ENCODE data around the gene KRT15. TPM values are rescaled to one million over a fixed set of nuclear protein-coding genes. Genes with fewer than 3 reads are reported as not detected.

KRT15 gene
- total RNA-seq, 1 experiment from 2014 or later: not detected

DNA sequence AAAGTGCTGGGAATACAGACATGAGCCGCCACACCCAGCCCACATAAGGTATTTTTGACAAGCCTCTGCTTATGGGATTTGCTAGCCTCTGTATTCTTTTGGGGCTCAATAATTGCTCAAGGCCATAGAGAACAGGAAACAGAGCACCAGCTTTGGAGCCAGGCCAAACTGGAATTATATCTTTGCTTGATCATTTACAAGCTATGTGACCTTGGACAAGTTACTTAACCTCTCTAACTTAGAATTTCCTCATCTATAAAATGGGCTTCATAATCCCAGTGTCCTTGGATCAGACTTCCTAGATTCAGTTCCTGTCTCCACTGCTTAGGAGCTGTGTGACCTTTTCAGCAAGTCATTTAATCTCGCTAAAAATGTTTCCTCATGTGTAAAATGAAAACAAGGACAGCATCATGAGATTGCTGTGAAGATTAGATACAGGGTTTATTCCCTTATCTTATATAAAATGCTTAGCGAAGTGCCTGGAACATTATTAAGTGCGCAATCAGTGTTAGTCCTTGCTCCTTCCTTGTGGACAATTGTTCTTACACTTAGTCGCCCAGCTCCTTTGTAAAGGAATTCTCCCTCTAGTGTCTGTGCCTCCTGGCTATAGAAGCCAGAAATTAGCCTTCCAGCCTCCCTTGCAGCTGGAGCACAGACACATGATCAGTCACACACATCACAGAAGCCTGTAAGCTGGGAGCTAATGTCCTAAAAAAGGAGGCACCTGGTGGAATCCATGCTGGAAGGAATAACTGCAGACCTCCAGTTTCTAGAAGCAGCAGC lies 36.6 kb upstream of the KRT15 start:
- Histone ChIP-seq H2AFZ (ENCODE audit: low read length) (no peak overlapping the region), H3K9me2 (replicated peaks; ENCODE audit: insufficient read depth, low read length) (no peaks in the 10 kb centered on the region), H3K36me3 (ENCODE audit: insufficient read depth, low read length) (no peaks in the 10 kb centered on the region), H3K27me3 (ENCODE audit: low read length) (no peaks in the 10 kb centered on the region), H3K79me2 (ENCODE audit: low read length) (no peaks in the 10 kb centered on the region), H3K4me1 (ENCODE audit: low read length) (no peaks in the 10 kb centered on the region), H3K4me3 (ENCODE audit: low read length) (no peak overlapping the region), H3K9me3 (ENCODE audit: low read length) (no peaks in the 10 kb centered on the region), H3K9ac (ENCODE audit: low read length) (no peak overlapping the region), H3K4me2 (ENCODE audit: low read depth, low read length, poor library complexity, severe bottlenecking) (no peak overlapping the region), H3K27ac (ENCODE audit: low read length) (no peak overlapping the region), H4K20me1 (ENCODE audit: insufficient read depth, low read depth, low read length) (no peaks in the 10 kb centered on the region)
- DNase-seq: no peak

DNA sequence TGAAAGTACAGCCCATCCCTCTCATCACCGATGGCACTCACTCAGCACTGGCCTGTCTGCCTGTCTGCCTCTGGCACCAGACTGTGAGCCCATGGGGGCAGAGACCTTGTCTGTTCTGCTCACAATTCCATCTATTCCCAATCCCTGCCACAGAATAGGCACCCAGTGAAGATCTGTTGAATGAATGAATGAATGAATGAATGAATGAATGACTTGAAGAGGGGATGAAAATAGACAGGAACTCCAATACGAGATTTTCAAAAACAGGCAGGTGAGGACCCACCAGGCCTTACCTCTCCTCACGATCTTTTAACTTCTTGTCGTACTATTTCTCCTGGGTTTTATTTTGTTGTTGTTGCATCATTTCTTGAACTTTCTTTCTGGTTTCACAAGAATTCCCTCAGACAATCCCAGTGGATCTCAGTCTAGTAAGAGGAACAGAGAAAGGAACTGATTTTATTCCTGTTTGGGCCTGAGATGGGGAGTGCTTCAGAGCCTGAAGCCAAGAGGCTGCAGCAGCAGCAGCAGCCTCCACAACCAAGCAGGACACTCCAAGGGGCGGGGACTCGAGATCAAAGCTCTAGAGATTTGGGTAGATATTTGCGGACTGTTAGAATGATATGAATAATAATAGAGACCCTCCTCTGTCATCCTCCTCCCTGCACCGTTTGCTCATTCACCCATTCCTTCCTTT lies 35.4 kb upstream of the KRT15 start:
- no peak for DNase-seq
- Histone ChIP-seq H3K79me2 (ENCODE audit: low read length) (no peaks in the 10 kb centered on the region), H3K9me2 (replicated peaks; ENCODE audit: insufficient read depth, low read length) (no peaks in the 10 kb centered on the region), H4K20me1 (ENCODE audit: insufficient read depth, low read depth, low read length) (peaks cover under 1% of the 10 kb centered on the region; the same call in 1 of the 2 replicates), H3K4me2 (ENCODE audit: low read depth, low read length, poor library complexity, severe bottlenecking) (no peak overlapping the region), H3K36me3 (ENCODE audit: insufficient read depth, low read length) (no peaks in the 10 kb centered on the region), H3K27ac (ENCODE audit: low read length) (no peak overlapping the region), H2AFZ (ENCODE audit: low read length) (no peak overlapping the region), H3K9ac (ENCODE audit: low read length) (no peak overlapping the region), H3K9me3 (ENCODE audit: low read length) (no peaks in the 10 kb centered on the region), H3K4me3 (ENCODE audit: low read length) (no peak overlapping the region), H3K4me1 (ENCODE audit: low read length) (peaks cover under 1% of the 10 kb centered on the region; the same call in 1 of the 2 replicates), H3K27me3 (ENCODE audit: low read length) (no peaks in the 10 kb centered on the region)

DNA sequence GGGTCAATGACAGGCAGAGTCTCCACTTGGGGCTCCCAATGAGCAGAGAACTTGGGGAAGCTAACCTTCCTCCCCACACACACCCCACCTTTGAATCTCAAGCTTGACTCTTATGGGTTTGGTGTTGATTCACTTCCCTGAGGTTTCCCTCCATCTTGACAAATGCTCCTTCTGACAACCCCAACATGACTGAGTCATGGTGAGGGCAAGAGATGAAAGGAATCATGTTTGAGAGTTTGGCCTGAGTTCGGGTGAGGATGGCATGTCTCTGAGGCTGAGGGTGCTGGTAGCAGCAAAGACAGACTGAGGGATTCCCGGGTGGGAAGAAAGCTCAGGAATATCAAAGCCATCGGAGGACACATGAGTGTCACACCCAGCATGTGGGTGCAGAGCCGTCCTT lies 34.5 kb upstream of the KRT15 start:
- H3K79me2 ChIP-seq (ENCODE audit: low read length): no peaks in the 10 kb centered on the region
- no peak overlapping the region for H3K4me3 ChIP-seq (ENCODE audit: low read length)
- no peak for DNase-seq
- H3K9me2 ChIP-seq (replicated peaks; ENCODE audit: insufficient read depth, low read length): no peaks in the 10 kb centered on the region
- no peak overlapping the region for H3K9ac ChIP-seq (ENCODE audit: low read length)
- no peaks in the 10 kb centered on the region for H3K27me3 ChIP-seq (ENCODE audit: low read length)
- H4K20me1 ChIP-seq (ENCODE audit: insufficient read depth, low read depth, low read length): peaks cover 3% of the 10 kb centered on the region; the same call in 1 of the 2 replicates
- peaks cover 3% of the 10 kb centered on the region; the same call in 1 of the 2 replicates for H3K4me1 ChIP-seq (ENCODE audit: low read length)
- H3K27ac ChIP-seq (ENCODE audit: low read length): no peak overlapping the region
- H3K4me2 ChIP-seq (ENCODE audit: low read depth, low read length, poor library complexity, severe bottlenecking): no peak overlapping the region
- H3K36me3 ChIP-seq (ENCODE audit: insufficient read depth, low read length): no peaks in the 10 kb centered on the region
- no peak overlapping the region for H2AFZ ChIP-seq (ENCODE audit: low read length)
- no peaks in the 10 kb centered on the region for H3K9me3 ChIP-seq (ENCODE audit: low read length)

DNA sequence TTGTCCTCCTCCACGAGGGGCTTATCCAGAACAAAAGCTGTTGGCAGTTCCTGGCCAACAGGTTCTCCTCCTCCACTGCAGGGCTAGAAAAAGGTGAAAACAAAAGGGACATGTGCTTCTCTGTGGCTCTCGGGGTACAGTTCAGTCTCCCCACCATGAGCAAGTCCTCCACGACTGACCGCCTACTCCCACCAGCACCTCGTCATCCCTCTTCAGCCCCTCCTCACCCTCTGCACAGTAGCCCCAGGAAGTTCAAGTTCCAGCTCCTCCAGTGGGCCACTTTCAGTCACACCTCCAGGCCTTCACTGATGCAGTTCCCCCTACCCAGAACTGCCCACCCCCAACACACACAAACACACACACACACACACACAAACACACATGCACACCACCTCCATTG lies 33.8 kb upstream of the KRT15 start:
- no peaks in the 10 kb centered on the region for H3K9me2 ChIP-seq (replicated peaks; ENCODE audit: insufficient read depth, low read length)
- no peaks in the 10 kb centered on the region for H3K9me3 ChIP-seq (ENCODE audit: low read length)
- no peaks in the 10 kb centered on the region for H3K79me2 ChIP-seq (ENCODE audit: low read length)
- no peak overlapping the region for H3K27ac ChIP-seq (ENCODE audit: low read length)
- peaks cover 3% of the 10 kb centered on the region; the same call in 1 of the 2 replicates for H4K20me1 ChIP-seq (ENCODE audit: insufficient read depth, low read depth, low read length)
- H3K36me3 ChIP-seq (ENCODE audit: insufficient read depth, low read length): no peaks in the 10 kb centered on the region
- H3K4me2 ChIP-seq (ENCODE audit: low read depth, low read length, poor library complexity, severe bottlenecking): no peak overlapping the region
- H3K27me3 ChIP-seq (ENCODE audit: low read length): no peaks in the 10 kb centered on the region
- DNase-seq: no peak
- H2AFZ ChIP-seq (ENCODE audit: low read length): no peak overlapping the region
- peaks cover 3% of the 10 kb centered on the region; the same call in 1 of the 2 replicates for H3K4me1 ChIP-seq (ENCODE audit: low read length)
- H3K4me3 ChIP-seq (ENCODE audit: low read length): no peak overlapping the region
- H3K9ac ChIP-seq (ENCODE audit: low read length): no peak overlapping the region

DNA sequence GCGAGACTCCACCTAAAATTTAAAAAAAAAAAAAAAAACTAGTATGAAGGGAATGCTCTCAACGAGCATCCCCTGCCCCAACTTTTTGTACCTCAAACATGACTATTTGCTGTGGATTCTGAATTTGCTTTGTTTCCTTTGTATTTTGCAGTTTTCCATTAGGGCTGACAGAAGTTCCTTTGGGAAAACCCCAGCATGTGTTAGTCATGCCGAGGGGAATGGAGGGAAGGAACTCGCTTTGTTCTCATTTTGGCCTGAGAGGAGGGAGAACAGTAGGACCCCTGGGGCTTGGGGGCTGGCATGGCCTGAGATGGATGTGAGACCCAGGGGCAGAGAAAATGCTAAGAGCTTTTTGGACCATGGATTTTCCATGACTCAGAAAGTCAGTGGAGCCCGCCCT lies 32.7 kb upstream of the KRT15 start:
- H3K9me2 ChIP-seq (replicated peaks; ENCODE audit: insufficient read depth, low read length): no peaks in the 10 kb centered on the region
- H3K4me2 ChIP-seq (ENCODE audit: low read depth, low read length, poor library complexity, severe bottlenecking): no peak overlapping the region
- peaks cover 3% of the 10 kb centered on the region; the same call in 1 of the 2 replicates for H4K20me1 ChIP-seq (ENCODE audit: insufficient read depth, low read depth, low read length)
- no peaks in the 10 kb centered on the region for H3K36me3 ChIP-seq (ENCODE audit: insufficient read depth, low read length)
- no peaks in the 10 kb centered on the region for H3K9me3 ChIP-seq (ENCODE audit: low read length)
- H3K27me3 ChIP-seq (ENCODE audit: low read length): no peaks in the 10 kb centered on the region
- no peak overlapping the region for H2AFZ ChIP-seq (ENCODE audit: low read length)
- H3K79me2 ChIP-seq (ENCODE audit: low read length): no peaks in the 10 kb centered on the region
- H3K27ac ChIP-seq (ENCODE audit: low read length): no peak overlapping the region
- H3K4me1 ChIP-seq (ENCODE audit: low read length): peaks cover 3% of the 10 kb centered on the region; the same call in 1 of the 2 replicates
- no peak overlapping the region for H3K4me3 ChIP-seq (ENCODE audit: low read length)
- H3K9ac ChIP-seq (ENCODE audit: low read length): no peak overlapping the region
- DNase-seq: no peak

DNA sequence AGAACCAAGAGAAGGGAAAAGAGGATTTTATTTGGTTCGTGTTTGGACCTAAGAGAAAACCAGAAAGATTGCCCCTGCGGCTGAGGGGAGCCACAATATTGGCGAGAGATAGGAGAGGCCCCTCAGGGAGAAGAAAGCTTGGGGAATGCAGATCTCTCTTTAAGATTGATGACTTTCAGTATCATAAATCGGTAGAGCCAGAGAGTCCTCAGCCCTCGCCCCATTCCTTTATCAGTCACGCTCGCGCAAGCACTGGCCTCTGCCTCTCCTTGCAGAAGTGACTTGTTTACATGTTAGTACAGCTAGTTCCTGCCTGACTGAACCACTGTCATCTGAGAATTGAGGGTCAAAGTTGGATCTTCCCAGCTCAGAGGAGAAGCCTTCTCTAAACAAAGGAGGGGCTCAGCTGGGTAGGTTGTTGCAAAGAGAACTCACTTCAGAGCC lies 30.9 kb upstream of the KRT15 start:
- Histone ChIP-seq H3K79me2 (ENCODE audit: low read length) (no peaks in the 10 kb centered on the region), H2AFZ (ENCODE audit: low read length) (no peak overlapping the region), H3K9me2 (replicated peaks; ENCODE audit: insufficient read depth, low read length) (no peaks in the 10 kb centered on the region), H3K4me3 (ENCODE audit: low read length) (no peak overlapping the region), H3K4me2 (ENCODE audit: low read depth, low read length, poor library complexity, severe bottlenecking) (no peak overlapping the region), H4K20me1 (ENCODE audit: insufficient read depth, low read depth, low read length) (peaks cover 3% of the 10 kb centered on the region; the same call in 1 of the 2 replicates), H3K36me3 (ENCODE audit: insufficient read depth, low read length) (no peaks in the 10 kb centered on the region), H3K9me3 (ENCODE audit: low read length) (no peaks in the 10 kb centered on the region), H3K4me1 (ENCODE audit: low read length) (peaks cover 3% of the 10 kb centered on the region; the same call in 1 of the 2 replicates), H3K27me3 (ENCODE audit: low read length) (no peaks in the 10 kb centered on the region), H3K9ac (ENCODE audit: low read length) (no peak overlapping the region), H3K27ac (ENCODE audit: low read length) (no peak overlapping the region)
- DNase-seq: no peak

DNA sequence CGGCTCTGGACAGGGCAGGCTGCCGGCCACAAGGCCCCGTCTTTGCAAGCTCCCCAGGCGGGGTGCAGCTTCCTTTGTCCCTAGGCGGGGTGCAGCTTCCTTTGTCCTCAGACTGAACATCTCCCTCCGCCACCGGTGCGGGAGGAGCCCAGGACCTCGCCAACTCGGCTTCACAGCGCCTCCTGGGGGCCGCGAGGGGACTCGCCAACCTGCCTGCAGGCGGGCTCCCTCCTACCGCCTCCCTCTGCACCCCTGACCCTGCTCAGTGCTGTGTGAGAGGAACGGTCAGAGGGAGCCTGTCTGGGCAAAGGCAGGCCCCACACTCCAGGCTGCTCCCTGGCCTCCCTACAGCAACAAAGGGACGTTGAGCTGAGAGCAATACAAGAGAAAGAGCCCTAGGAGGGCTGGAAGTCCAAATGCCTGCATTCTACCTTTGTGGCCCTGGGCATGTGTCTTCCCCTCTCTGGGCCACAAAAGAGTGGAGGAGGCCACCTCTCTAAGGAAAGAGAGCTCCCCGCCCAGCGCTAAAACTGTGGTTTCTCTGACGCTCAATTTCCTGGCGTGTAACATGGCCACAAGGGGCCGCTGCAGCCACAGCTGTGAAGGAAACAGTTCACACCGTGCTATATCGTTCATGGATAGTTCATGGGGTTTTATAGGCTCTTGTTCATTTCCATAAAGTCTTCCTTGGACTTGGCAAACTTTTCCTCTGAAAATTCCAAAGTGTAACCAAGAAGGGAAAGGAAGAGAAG lies 30.3 kb upstream of the KRT15 start:
- no peak overlapping the region for H3K4me2 ChIP-seq (ENCODE audit: low read depth, low read length, poor library complexity, severe bottlenecking)
- no peaks in the 10 kb centered on the region for H3K9me2 ChIP-seq (replicated peaks; ENCODE audit: insufficient read depth, low read length)
- no peak overlapping the region for H3K4me3 ChIP-seq (ENCODE audit: low read length)
- no peaks in the 10 kb centered on the region for H3K9me3 ChIP-seq (ENCODE audit: low read length)
- H4K20me1 ChIP-seq (ENCODE audit: insufficient read depth, low read depth, low read length): peaks cover 3% of the 10 kb centered on the region; the same call in 1 of the 2 replicates
- peaks cover 3% of the 10 kb centered on the region; the same call in 1 of the 2 replicates for H3K4me1 ChIP-seq (ENCODE audit: low read length)
- no peak overlapping the region for H2AFZ ChIP-seq (ENCODE audit: low read length)
- DNase-seq: peak; percentile 88
- no peaks in the 10 kb centered on the region for H3K36me3 ChIP-seq (ENCODE audit: insufficient read depth, low read length)
- no peak overlapping the region for H3K27ac ChIP-seq (ENCODE audit: low read length)
- H3K9ac ChIP-seq (ENCODE audit: low read length): no peak overlapping the region
- H3K27me3 ChIP-seq (ENCODE audit: low read length): no peaks in the 10 kb centered on the region
- no peaks in the 10 kb centered on the region for H3K79me2 ChIP-seq (ENCODE audit: low read length)

Data from Karpas-422 (cell line).